Measurements from ENCODE around the gene ESPN.
"Not testable (repeated sequence)": the region's sequence is repeated elsewhere in the genome, so short reads cannot be mapped to it uniquely, and the experiment has no call there.

The ESPN gene

GRCh38 chr1:6447016-6447817 is 22.6 kb downstream of the ESPN start:
- DNase-seq (ENCODE audit: low read depth in 3 of 3, low spot score in 1 of 3) = no peak

GRCh38 chr1:6447818-6448748 is 23.5 kb downstream of the ESPN start:
- no peak for DNase-seq (ENCODE audit: low read depth in 3 of 3, low spot score in 1 of 3)

GRCh38 chr1:6448749-6449631 is 24.4 kb downstream of the ESPN start:
- no peak for DNase-seq (ENCODE audit: low read depth in 3 of 3, low spot score in 1 of 3)

- no peak for DNase-seq (ENCODE audit: low read depth in 3 of 3, low spot score in 1 of 3)
Measured at GRCh38 chr1:6450005-6450450, 25.5 kb downstream of the ESPN start.

- DNase-seq (ENCODE audit: low read depth in 3 of 3, low spot score in 1 of 3) = not testable (repeated sequence)
Measured at GRCh38 chr1:6450486-6450885, 25.9 kb downstream of the ESPN start.

- DNase-seq (ENCODE audit: low read depth in 3 of 3, low spot score in 1 of 3) = no peak
Measured at GRCh38 chr1:6450943-6451373, 26.4 kb downstream of the ESPN start.

GRCh38 chr1:6453895-6454855 is 29.6 kb downstream of the ESPN start:
- DNase-seq (ENCODE audit: low read depth in 3 of 3, low spot score in 1 of 3) = not testable (repeated sequence)

GRCh38 chr1:6454856-6455751 is 30.5 kb downstream of the ESPN start:
- peak in 1 of 3 donors; percentile 27 for DNase-seq (ENCODE audit: low read depth in 3 of 3, low spot score in 1 of 3)

GRCh38 chr1:6455752-6456520 is 31.4 kb downstream of the ESPN start:
- DNase-seq (ENCODE audit: low read depth in 3 of 3, low spot score in 1 of 3) = not testable (repeated sequence)

GRCh38 chr1:6456800-6457466 is 32.4 kb downstream of the ESPN start:
- no peak for DNase-seq (ENCODE audit: low read depth in 3 of 3, low spot score in 1 of 3)

GRCh38 chr1:6459850-6460265 is 35.3 kb downstream of the ESPN start:
- DNase-seq (ENCODE audit: low read depth in 3 of 3, low spot score in 1 of 3) = peak in 2 of 3 donors; percentile 53 to 56

- peak; percentile 84 to 92 (median 89) for DNase-seq (ENCODE audit: low read depth in 3 of 3, low spot score in 1 of 3)
Measured at GRCh38 chr1:6460301-6461050, 35.9 kb downstream of the ESPN start.

- no peak for DNase-seq (ENCODE audit: low read depth in 3 of 3, low spot score in 1 of 3)
Measured at GRCh38 chr1:6461051-6461530, 36.5 kb downstream of the ESPN start.

GRCh38 chr1:6461538-6462411 is 37.2 kb downstream of the ESPN start:
- no peak for DNase-seq (ENCODE audit: low read depth in 3 of 3, low spot score in 1 of 3)

GRCh38 chr1:6462412-6463119 is 38.0 kb downstream of the ESPN start:
- no peak for DNase-seq (ENCODE audit: low read depth in 3 of 3, low spot score in 1 of 3)
